Lung (tissue), 12 donors: Measurements from ENCODE around the gene POLR3G. TPM values are rescaled to one million over a fixed set of nuclear protein-coding genes. Genes with fewer than 3 reads are reported as not detected.

Experiments used
- ATAC-seq: fragments of 200-7000 bp; cut with Tn5 transposase; one replicate; pipeline ENCODE4 v1.9.1; 2020; ENCODE audit warnings: moderate number of reproducible peaks; ENCODE audit not compliant: insufficient read depth, low FRiP score
- DNase-seq, 3 donors: peaks; one replicate each; pipeline ENCODE4 v3.0.0-alpha.2; 2013 to 2017
- H3K27ac ChIP-seq, 2 donors: one replicate each; pipeline ENCODE4 v1.5.1; 2013; ENCODE audit warnings: mild to moderate bottlenecking in 2 of 2, moderate library complexity in 2 of 2, control low read depth in 1 of 2, inconsistent platforms in 1 of 2, low read depth in 1 of 2, low read length in 1 of 2
- H3K27me3 ChIP-seq, 3 donors: one replicate each; pipeline ENCODE4 v1.5.1; 2013; ENCODE audit warnings: low read length in 2 of 3; ENCODE audit not compliant: control insufficient read depth in 3 of 3, insufficient read depth in 3 of 3
- H3K36me3 ChIP-seq, 4 donors: one replicate each; pipeline ENCODE4 v1.5.1; 2013; ENCODE audit warnings: low read length in 4 of 4, mild to moderate bottlenecking in 1 of 4, moderate library complexity in 1 of 4; ENCODE audit not compliant: control insufficient read depth in 4 of 4, insufficient read depth in 4 of 4
- H3K4me1 ChIP-seq, 5 donors: one replicate each; pipeline ENCODE4 v1.5.1; 2013; ENCODE audit warnings: low read length in 5 of 5, mild to moderate bottlenecking in 2 of 5, moderate library complexity in 1 of 5; ENCODE audit not compliant: control insufficient read depth in 5 of 5, insufficient read depth in 5 of 5
- H3K4me3 ChIP-seq: one replicate; pipeline ENCODE4 v1.5.1; 2013; ENCODE audit warnings: mild to moderate bottlenecking, control low read depth, moderate library complexity
- H3K9ac ChIP-seq, 2 donors: one replicate each; pipeline ENCODE4 v1.5.1; 2013; ENCODE audit warnings: low read length in 2 of 2, control low read depth in 1 of 2; ENCODE audit not compliant: insufficient read depth in 1 of 2
- H3K9me3 ChIP-seq, 4 donors: one replicate each; pipeline ENCODE4 v1.5.1; 2013; ENCODE audit warnings: low read length in 3 of 4, mild to moderate bottlenecking in 1 of 4, moderate library complexity in 1 of 4; ENCODE audit not compliant: control insufficient read depth in 4 of 4, insufficient read depth in 3 of 4
- WGBS, 2 donors: extraction: QIAGEN DNeasy Blood & Tissue Kit; methylation state at CpG; one replicate each; pipeline ENCODE4 v1.1.7; 2013; 5-methylcytosine and 5-hydroxymethylcytosine counted together
- polyA plus RNA-seq, 2 donors: library from polyadenylated mRNA; stranded (reverse); fragments of 200-250 nt; gene quantifications; one replicate each; pipeline ENCODE4 v1.2.1, GENCODE V29; 2013
- total RNA-seq, 2 donors: library from RNA; depleted of rRNA in 1 of 2; stranded (reverse); fragments of >200 nt in 1 of 2; gene quantifications; one replicate each; pipeline ENCODE4 v1.2.1, GENCODE V29; 2014 to 2021
- TF ChIP-seq, protein P1 (sequence below): IDR thresholded peaks from 2 replicates; pipeline ENCODE4 v1.5.1; 2012; ENCODE audit warnings: mild to moderate bottlenecking; ENCODE audit errors: control extremely low read depth, extremely low read depth
- donor health status: control.
- donor health status: control.
- donor health status: Bipolar disorder and iron deficiency.
- donor health status: healthy.
- donor health status: DM: yes; HTN: yes; CAD: no.

Gene POLR3G
- total and polyA plus RNA-seq, 4 donors: 1.1 to 1.3 (median 1.3) TPM

DNA sequence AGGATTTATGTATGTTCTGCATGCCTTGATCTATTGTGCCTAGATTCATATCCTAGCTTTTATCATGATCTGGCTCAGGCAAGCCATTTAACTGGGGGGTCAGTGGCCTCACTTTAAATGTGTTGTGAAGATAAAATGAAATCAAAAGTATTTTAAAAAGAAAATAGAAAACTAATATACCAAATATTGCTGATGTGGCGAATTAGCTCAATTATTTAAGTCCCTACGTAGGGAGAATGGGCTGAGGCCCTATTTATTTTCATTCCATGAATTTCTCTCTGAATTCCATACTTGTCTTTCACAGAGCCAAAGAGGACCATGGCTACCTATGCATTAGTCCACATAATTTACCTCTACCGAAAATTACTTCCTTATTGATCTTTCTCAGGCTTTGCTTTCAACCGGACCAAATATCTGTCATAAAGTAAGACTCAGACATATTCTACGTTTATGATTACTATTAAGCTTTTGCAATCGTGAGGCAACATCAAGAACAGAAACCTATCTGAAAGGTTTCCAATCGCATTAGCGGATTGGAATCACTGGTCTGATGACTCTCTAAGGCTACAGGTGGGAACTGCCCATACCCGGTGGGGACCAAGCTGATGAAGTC lies 1.8 kb upstream of the POLR3G start:
- Histone ChIP-seq H3K27ac (no peak overlapping the region), H3K27me3 (no peaks in the 10 kb centered on the region), H3K9me3 (no peaks in the 10 kb centered on the region), H3K9ac (peak overlapping the region in 1 of 2 donors; percentile 44), H3K4me1 (peaks cover 3 to 20% (median 4%) of the 10 kb centered on the region in 5 donors), H3K4me3 (peak overlapping the region; percentile 93), H3K36me3 (peaks cover 0 to 4% (median 0%) of the 10 kb centered on the region in 4 donors)
- TF ChIP-seq, protein P1, sequence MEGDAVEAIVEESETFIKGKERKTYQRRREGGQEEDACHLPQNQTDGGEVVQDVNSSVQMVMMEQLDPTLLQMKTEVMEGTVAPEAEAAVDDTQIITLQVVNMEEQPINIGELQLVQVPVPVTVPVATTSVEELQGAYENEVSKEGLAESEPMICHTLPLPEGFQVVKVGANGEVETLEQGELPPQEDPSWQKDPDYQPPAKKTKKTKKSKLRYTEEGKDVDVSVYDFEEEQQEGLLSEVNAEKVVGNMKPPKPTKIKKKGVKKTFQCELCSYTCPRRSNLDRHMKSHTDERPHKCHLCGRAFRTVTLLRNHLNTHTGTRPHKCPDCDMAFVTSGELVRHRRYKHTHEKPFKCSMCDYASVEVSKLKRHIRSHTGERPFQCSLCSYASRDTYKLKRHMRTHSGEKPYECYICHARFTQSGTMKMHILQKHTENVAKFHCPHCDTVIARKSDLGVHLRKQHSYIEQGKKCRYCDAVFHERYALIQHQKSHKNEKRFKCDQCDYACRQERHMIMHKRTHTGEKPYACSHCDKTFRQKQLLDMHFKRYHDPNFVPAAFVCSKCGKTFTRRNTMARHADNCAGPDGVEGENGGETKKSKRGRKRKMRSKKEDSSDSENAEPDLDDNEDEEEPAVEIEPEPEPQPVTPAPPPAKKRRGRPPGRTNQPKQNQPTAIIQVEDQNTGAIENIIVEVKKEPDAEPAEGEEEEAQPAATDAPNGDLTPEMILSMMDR: no peak
- no peak for DNase-seq
- no peak for ATAC-seq
- WGBS, 2 donors: 41 to 42% methylated on average over 9 of the region's 9 CpGs

DNA sequence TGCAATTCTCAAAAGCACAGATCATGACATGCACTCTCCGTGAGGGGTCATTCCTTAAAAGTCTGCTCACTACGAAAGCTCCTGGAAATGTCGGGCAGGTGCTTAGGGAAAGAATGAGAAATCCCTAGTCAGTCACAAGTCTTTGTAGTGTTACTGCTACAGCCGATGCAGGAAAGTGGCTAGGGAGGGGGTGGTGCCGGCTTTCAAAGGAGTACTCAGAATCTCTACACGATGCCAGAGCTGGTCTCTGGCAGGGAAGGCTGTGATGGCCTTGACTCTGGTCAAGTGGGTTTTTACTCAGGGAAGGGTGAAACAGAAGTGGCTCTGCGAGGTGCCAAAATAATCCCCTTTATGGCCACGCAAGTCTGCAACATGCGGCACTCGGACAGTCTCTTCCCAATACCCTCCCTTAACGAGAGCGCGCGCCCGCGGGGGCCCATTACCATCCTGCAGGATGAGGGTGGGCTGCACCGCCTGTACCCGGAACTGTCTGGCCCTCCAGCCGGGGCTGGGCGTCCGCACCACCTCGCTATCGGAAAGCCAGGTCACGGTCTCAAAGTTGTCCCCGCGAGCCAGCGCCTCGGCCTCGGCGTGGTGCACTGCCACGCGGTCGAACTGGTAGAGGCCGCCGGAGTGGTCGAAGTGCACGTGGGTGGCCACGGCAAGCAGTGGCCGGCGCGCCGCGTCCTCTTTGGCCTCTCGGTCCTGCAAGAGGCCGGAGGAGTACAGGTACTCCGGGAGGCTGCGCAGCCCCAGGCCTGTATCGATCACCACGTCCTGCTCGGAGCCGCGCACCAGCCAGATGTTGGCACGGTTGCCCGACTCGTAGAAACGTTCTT lies 1.0 kb upstream of the POLR3G start:
- no peaks in the 10 kb centered on the region for H3K27me3 ChIP-seq
- peaks cover 3 to 20% (median 4%) of the 10 kb centered on the region in 5 donors for H3K4me1 ChIP-seq
- H3K9me3 ChIP-seq: no peaks in the 10 kb centered on the region
- DNase-seq: peak; percentile 33 to 62 (median 38)
- TF ChIP-seq, protein P1: no peak
- peak overlapping the region; percentile 64 to 87 for H3K27ac ChIP-seq
- H3K4me3 ChIP-seq: peak overlapping the region; percentile 93
- ATAC-seq: peak; percentile 36
- peaks cover 0 to 4% (median 0%) of the 10 kb centered on the region in 4 donors for H3K36me3 ChIP-seq
- peak overlapping the region in 1 of 2 donors; percentile 46 for H3K9ac ChIP-seq
- WGBS, 2 donors: 1% methylated on average over 56 of the region's 56 CpGs

DNA sequence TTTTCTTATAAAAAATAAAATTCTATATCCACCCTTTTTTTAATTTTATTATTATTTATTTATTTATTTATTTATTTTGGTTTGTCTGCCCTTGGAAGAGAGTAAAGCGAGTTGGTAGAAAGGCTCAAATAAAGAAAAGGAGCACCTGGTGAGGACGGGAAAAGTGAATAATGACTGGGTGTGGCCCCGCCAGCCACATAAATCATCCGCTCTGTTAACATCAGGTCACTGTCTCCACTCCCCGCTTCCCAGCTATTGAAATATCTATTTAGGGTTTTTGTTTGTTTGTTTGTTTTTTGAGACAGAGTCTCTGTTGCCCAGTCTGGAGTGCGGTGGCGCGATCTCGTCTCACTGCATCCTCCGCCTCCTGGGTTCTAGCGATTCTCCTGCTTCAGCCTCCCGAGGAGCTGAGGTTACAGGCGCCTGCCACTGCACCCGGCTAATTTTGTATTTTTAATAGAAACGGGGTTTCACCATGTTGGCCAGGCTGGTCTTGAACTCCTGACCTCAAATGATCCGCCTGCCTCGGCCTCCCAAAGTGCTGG lies 844 bp downstream of the POLR3G start:
- H3K36me3 ChIP-seq: no peaks in the 10 kb centered on the region
- H3K4me1 ChIP-seq: peaks cover 3 to 20% (median 4%) of the 10 kb centered on the region in 5 donors
- H3K4me3 ChIP-seq: no peak overlapping the region
- peak overlapping the region in 1 of 2 donors; percentile 75 for H3K9ac ChIP-seq
- DNase-seq: no peak
- TF ChIP-seq, protein P1: no peak
- H3K27ac ChIP-seq: no peak overlapping the region
- no peak for ATAC-seq
- WGBS, 2 donors: 83 to 85% methylated on average over 17 of the region's 17 CpGs
- H3K27me3 ChIP-seq: no peaks in the 10 kb centered on the region
- H3K9me3 ChIP-seq: no peaks in the 10 kb centered on the region
